PC-3 (cell line): ENCODE results near the gene SENP1. TPM values are rescaled to one million over a fixed set of nuclear protein-coding genes. Genes with fewer than 3 reads are reported as not detected.

Experiments
- ATAC-seq: fragments of 200-7000 bp; cut with Tn5 transposase; 2 replicates; pipeline ENCODE4 v1.9.1; 2020; ENCODE audit warnings: mild to moderate bottlenecking, moderate library complexity
- BruUV-seq: library from RNA; stranded (reverse); fragments of 400-500 nt; replicated peaks from 2 replicates; lab custom pipeline; 2021; lab: Mats Ljungman, UMichigan
- CTCF ChIA-PET: fragments of 300-600 bp; sonication (Branson Sonifier 250); formaldehyde crosslinking; loops from one replicate; lab custom pipeline; 2022; ENCODE audit warnings: antibody characterized with exemption; lab: Charles Lee
- POLR2A ChIA-PET: fragments of 300-600 bp; sonication (Branson Sonifier 250); formaldehyde crosslinking; loops from one replicate; lab custom pipeline; 2022; ENCODE audit warnings: antibody characterized with exemption; ENCODE audit not compliant: unreplicated experiment; lab: Charles Lee
- DNase-seq: peaks from one replicate; pipeline ENCODE4 v3.0.0-alpha.2; 2015
- H2AFZ ChIP-seq: fragments of 300-600 bp; sonication (generic); 2 replicates; pipeline ENCODE4 v1.6.0; 2016; ENCODE audit warnings: antibody characterized with exemption, low read length
- H3F3A ChIP-seq: fragments of 300-600 bp; sonication (generic); one replicate; pipeline ENCODE4 v1.6.0; 2017; ENCODE audit warnings: antibody characterized with exemption, low read length, control low read depth, mild to moderate bottlenecking; ENCODE audit not compliant: unreplicated experiment
- H3K27ac ChIP-seq: fragments of 300-600 bp; sonication (generic); 2 replicates; pipeline ENCODE4 v1.5.1; 2016; ENCODE audit warnings: mild to moderate bottlenecking, low read length
- H3K27me3 ChIP-seq: fragments of 300-600 bp; sonication (generic); 2 replicates; pipeline ENCODE4 v1.6.1; 2016; ENCODE audit warnings: low read length, mixed read lengths
- H3K36me3 ChIP-seq: fragments of 300-600 bp; sonication (generic); 2 replicates; pipeline ENCODE4 v1.6.1; 2016; ENCODE audit warnings: low read depth, mixed run types, low read length, mixed read lengths
- H3K4me1 ChIP-seq: fragments of 300-600 bp; sonication (generic); 2 replicates; pipeline ENCODE4 v1.5.1; 2016; ENCODE audit warnings: low read length; ENCODE audit not compliant: insufficient read depth
- H3K4me2 ChIP-seq: fragments of 300-600 bp; sonication (generic); 2 replicates; pipeline ENCODE4 v1.6.0; 2016; ENCODE audit warnings: low read length
- H3K4me3 ChIP-seq: fragments of 300-600 bp; sonication (generic); 2 replicates; pipeline ENCODE4 v1.5.1; 2016; ENCODE audit warnings: mild to moderate bottlenecking, low read length, mixed read lengths
- H3K79me2 ChIP-seq: fragments of 300-600 bp; sonication (generic); 2 replicates; pipeline ENCODE4 v1.6.1; 2017; ENCODE audit warnings: low read length, mixed read lengths
- H3K9ac ChIP-seq: fragments of 300-600 bp; sonication (generic); 2 replicates; pipeline ENCODE4 v1.6.0; 2016; ENCODE audit warnings: mild to moderate bottlenecking, low read length
- H3K9me2 ChIP-seq: fragments of 300-600 bp; sonication (generic); replicated peaks from 2 replicates; pipeline ENCODE4 v1.6.1; 2016; ENCODE audit warnings: mixed run types, low read length, mixed read lengths
- H3K9me3 ChIP-seq: fragments of 300-600 bp; sonication (generic); 2 replicates; pipeline ENCODE4 v1.6.1; 2016; ENCODE audit warnings: low read length, mixed read lengths
- H4K20me1 ChIP-seq: fragments of 300-600 bp; sonication (generic); 2 replicates; pipeline ENCODE4 v1.6.1; 2016; ENCODE audit warnings: low read length, mixed read lengths
- EZH2 ChIP-seq: fragments of 300-600 bp; sonication (generic); IDR thresholded peaks from one replicate; pipeline ENCODE4 v1.6.1; 2017; ENCODE audit warnings: antibody characterized with exemption, mild to moderate bottlenecking, low read length; ENCODE audit not compliant: unreplicated experiment
- EZH2phosphoT487 ChIP-seq: fragments of 300-600 bp; sonication (generic); IDR thresholded peaks from 2 replicates; pipeline ENCODE4 v1.6.1; 2018; ENCODE audit warnings: mild to moderate bottlenecking, antibody characterized with exemption, low read length, borderline replicate concordance
- intact Hi-C: fragments of 100-400 bp; cut with micrococcal nuclease; formaldehyde crosslinking; loops from 2 replicates; pipeline ENCODE4 v1.9.0; 2023
- total RNA-seq: library from RNA; depleted of rRNA; stranded (reverse); fragments of >200 nt; gene quantifications from 2 replicates; pipeline ENCODE4 v1.2.3, GENCODE V29; 2014
- TF ChIP-seq, protein P1 (sequence below): fragments of 300-600 bp; sonication (generic); conservative IDR thresholded peaks from 2 replicates; pipeline ENCODE4 v1.5.1; 2017; ENCODE audit warnings: antibody characterized with exemption, low read depth, mild to moderate bottlenecking, low read length

SENP1 gene
- total RNA-seq, 1 experiment from 2014 or later: 20.9 TPM

DNA sequence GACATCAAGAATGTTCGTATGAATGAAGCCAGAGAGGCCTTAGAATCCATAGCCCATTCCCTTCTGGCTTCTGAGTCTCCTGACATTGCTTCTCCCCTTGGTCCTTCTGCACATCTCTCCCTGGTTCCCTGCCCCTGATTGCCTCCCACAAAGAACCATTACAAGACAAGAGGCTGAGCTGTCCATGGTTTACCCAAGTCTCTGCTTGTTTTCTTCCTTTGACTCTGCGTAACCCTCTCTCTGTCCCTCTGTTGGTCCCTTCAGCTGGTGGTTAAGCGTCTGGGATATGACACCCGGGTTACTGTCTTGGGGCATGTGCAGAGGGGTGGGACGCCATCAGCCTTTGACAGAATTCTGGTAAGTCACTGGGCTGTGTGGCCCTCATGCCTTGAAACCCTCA is 29.1 kb upstream of the SENP1 start:
- H3F3A ChIP-seq: no peaks in the 10 kb centered on the region
- ATAC-seq: no peak
- no peak for DNase-seq
- H2AFZ ChIP-seq: no peak overlapping the region
- H3K9me2 ChIP-seq: no peaks in the 10 kb centered on the region
- intact Hi-C loops: no loop called here
- no peak overlapping the region for H3K4me3 ChIP-seq
- H4K20me1 ChIP-seq: no peaks in the 10 kb centered on the region
- H3K9me3 ChIP-seq: no peaks in the 10 kb centered on the region
- CTCF ChIA-PET: interaction anchor here (0.6 kb wide), 1 partner anchor 33 kb away, joined by 6 read pairs; no protein-coding TSS in a partner anchor
- H3K27me3 ChIP-seq: no peaks in the 10 kb centered on the region
- TF ChIP-seq EZH2phosphoT487: no peak
- TF ChIP-seq, protein P1, sequence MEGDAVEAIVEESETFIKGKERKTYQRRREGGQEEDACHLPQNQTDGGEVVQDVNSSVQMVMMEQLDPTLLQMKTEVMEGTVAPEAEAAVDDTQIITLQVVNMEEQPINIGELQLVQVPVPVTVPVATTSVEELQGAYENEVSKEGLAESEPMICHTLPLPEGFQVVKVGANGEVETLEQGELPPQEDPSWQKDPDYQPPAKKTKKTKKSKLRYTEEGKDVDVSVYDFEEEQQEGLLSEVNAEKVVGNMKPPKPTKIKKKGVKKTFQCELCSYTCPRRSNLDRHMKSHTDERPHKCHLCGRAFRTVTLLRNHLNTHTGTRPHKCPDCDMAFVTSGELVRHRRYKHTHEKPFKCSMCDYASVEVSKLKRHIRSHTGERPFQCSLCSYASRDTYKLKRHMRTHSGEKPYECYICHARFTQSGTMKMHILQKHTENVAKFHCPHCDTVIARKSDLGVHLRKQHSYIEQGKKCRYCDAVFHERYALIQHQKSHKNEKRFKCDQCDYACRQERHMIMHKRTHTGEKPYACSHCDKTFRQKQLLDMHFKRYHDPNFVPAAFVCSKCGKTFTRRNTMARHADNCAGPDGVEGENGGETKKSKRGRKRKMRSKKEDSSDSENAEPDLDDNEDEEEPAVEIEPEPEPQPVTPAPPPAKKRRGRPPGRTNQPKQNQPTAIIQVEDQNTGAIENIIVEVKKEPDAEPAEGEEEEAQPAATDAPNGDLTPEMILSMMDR: no peak
- TF ChIP-seq EZH2: no peak
- no peak overlapping the region for H3K9ac ChIP-seq
- no peak overlapping the region for H3K27ac ChIP-seq
- H3K4me2 ChIP-seq: no peak overlapping the region
- peaks cover 25% of the 10 kb centered on the region for H3K36me3 ChIP-seq
- no peaks in the 10 kb centered on the region for H3K4me1 ChIP-seq
- no peaks in the 10 kb centered on the region for H3K79me2 ChIP-seq
- POLR2A ChIA-PET: no interaction called here
- BruUV-seq: no TSS peak

DNA sequence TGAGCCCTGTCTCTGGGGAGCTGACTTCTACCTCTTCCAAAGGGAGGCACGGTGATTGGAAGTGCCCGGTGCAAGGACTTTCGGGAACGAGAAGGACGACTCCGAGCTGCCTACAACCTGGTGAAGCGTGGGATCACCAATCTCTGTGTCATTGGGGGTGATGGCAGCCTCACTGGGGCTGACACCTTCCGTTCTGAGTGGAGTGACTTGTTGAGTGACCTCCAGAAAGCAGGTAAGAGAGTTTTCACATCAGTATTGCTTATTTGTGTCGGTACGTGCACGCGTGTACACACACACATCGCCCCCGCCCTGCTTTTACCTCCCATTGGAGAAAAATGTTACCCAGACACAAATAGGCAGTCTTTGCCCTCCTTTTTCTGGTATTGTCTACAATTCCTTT is 26.9 kb upstream of the SENP1 start:
- intact Hi-C loops: no loop called here
- Histone ChIP-seq H3K27ac (no peak overlapping the region), H3K36me3 (peaks cover 32% of the 10 kb centered on the region), H2AFZ (no peak overlapping the region), H3K9me3 (no peaks in the 10 kb centered on the region), H3F3A (no peaks in the 10 kb centered on the region), H3K27me3 (no peaks in the 10 kb centered on the region), H3K9ac (no peak overlapping the region), H3K4me1 (no peaks in the 10 kb centered on the region), H3K4me2 (no peak overlapping the region), H3K4me3 (no peak overlapping the region), H4K20me1 (no peaks in the 10 kb centered on the region), H3K9me2 (no peaks in the 10 kb centered on the region), H3K79me2 (no peaks in the 10 kb centered on the region)
- BruUV-seq: no TSS peak
- DNase-seq: no peak
- ChIA-PET POLR2A (no interaction called here), CTCF (no interaction called here)
- TF ChIP-seq EZH2phosphoT487 (no peak), EZH2 (no peak)
- TF ChIP-seq, protein P1: no peak
- ATAC-seq: no peak

DNA sequence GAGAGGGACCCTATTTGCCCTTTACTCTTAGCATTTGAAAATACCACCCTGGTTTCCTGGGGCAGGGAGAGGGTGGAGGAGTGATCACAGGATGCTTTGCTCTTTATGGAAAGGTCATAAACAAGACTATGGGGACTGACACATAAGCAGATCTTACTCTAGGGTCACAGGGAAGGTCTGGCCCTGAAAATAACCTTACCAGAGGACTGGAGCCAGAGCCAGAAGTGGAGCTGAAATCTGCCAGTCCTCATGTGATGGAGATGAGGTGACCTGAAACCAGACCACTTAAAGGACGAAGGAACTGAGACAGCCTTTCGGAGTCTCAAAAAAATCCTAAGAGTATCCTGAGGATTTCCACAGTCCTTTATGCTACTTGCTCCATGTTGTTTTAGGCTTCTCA is 25.6 kb upstream of the SENP1 start:
- CTCF ChIA-PET: no interaction called here
- H3K4me3 ChIP-seq: no peak overlapping the region

More for the DNA sequence above, 25.6 kb upstream of the SENP1 start:
- Histone ChIP-seq H3K9me2 (no peaks in the 10 kb centered on the region), H3K36me3 (peaks cover 32% of the 10 kb centered on the region), H3F3A (no peaks in the 10 kb centered on the region), H3K9me3 (no peaks in the 10 kb centered on the region), H3K4me1 (no peaks in the 10 kb centered on the region), H2AFZ (no peak overlapping the region), H4K20me1 (no peaks in the 10 kb centered on the region), H3K27ac (no peak overlapping the region), H3K27me3 (no peaks in the 10 kb centered on the region), H3K4me2 (no peak overlapping the region), H3K79me2 (no peaks in the 10 kb centered on the region), H3K9ac (no peak overlapping the region)
- intact Hi-C loops: no loop called here
- POLR2A ChIA-PET: no interaction called here
- BruUV-seq: no TSS peak
- TF ChIP-seq EZH2 (no peak), EZH2phosphoT487 (no peak)
- TF ChIP-seq, protein P1: no peak
- no peak for DNase-seq
- no peak for ATAC-seq
